MG63 (cell line): ENCODE data around the gene RUBCNL. TPM values are rescaled to one million over a fixed set of nuclear protein-coding genes. Genes with fewer than 3 reads are reported as not detected.

Experiments
- DNase-seq: peaks from one replicate; pipeline ENCODE4 v3.0.0-alpha.2; 2020
- H3K27me3 ChIP-seq: fragments of 250-450 bp; sonication (Bioruptor Pico); 2 replicates; pipeline ENCODE4 v1.5.1; 2020; ENCODE audit warnings: mild to moderate bottlenecking, moderate library complexity
- H3K36me3 ChIP-seq: fragments of 250-450 bp; sonication (Bioruptor Pico); 2 replicates; pipeline ENCODE4 v1.5.1; 2020; ENCODE audit warnings: mild to moderate bottlenecking, moderate library complexity
- H3K4me3 ChIP-seq: fragments of 250-450 bp; sonication (Bioruptor Pico); 2 replicates; pipeline ENCODE4 v1.5.1; 2020; ENCODE audit warnings: mild to moderate bottlenecking, moderate library complexity
- H3K9me3 ChIP-seq: fragments of 250-450 bp; sonication (Bioruptor Pico); 2 replicates; pipeline ENCODE4 v1.5.1; 2020; ENCODE audit warnings: mild to moderate bottlenecking, moderate library complexity
- total RNA-seq: library from RNA; depleted of rRNA; stranded (reverse); fragments of >200 nt; shearing (Covaris generic); gene quantifications from 2 replicates; pipeline ENCODE4 v1.2.3, GENCODE V29; 2014; ENCODE audit warnings: low replicate concordance

The RUBCNL gene
- total RNA-seq, 1 experiment from 2014 or later, result not detected

DNA sequence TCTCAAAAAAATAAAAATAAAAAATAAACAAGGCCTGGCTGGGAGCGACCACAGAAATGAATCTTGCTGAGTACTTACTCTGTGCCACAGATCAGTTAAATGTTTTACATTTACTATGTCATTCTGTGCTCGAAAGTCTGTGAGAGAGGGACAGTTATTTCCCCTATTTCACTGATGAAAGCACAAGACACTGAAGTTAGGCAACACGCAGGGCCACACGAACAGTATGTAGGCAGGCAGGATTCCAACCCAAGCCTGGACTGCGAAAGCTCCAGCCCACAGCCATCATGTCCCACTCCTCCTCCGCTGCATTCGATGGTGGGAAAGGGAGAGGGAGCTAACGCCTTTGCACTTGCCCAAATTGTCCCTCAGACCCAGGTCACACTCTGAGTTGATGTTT lies 34.2 kb downstream of the RUBCNL start:
- no peak overlapping the region for H3K4me3 ChIP-seq
- no peaks in the 10 kb centered on the region for H3K27me3 ChIP-seq
- H3K36me3 ChIP-seq, result no peaks in the 10 kb centered on the region
- no peak for DNase-seq
- H3K9me3 ChIP-seq, result no peaks in the 10 kb centered on the region

DNA sequence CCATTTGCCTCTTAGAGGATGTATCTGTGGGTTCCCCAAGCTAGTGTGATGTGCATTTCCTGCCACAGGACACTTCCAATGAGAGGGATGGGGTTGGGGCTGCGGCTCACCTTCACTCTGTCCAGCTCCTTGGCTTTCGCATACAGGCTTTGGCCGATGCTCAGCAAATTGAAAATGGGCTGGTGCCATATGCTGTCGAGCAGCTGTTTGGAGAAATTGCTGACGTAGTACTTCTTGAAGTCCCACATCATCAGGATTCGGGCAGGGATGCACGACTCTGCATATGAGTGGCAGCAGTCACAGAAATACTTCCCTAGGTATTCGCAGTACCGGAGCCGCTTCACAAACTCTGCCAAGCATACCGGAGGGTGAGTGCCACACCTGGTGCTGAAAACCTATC lies 37.0 kb downstream of the RUBCNL start:
- Histone ChIP-seq H3K36me3 (no peaks in the 10 kb centered on the region), H3K27me3 (no peaks in the 10 kb centered on the region)
- no peak for DNase-seq

DNA sequence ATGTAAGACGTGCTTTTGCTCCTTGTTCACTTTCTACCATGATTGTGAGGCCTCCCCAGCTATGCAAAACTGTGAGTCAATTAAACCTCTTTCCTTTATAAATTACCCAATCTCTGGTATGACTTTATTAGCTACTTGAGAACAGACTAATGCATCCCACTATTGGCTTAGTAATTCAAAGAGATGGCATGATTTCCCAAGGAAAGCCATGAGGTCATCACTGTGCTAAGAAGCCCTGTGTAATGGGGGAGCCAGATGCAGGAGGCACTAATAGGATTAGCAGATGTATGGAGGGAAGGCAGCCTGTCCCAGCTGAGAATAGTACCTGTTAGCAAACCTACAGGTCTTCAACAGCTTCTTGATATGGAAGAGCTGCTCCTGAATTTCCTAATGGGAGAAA lies 38.1 kb downstream of the RUBCNL start:
- DNase-seq, result no peak
- H3K27me3 ChIP-seq, result no peaks in the 10 kb centered on the region
- H3K36me3 ChIP-seq, result no peaks in the 10 kb centered on the region
- no peak overlapping the region for H3K4me3 ChIP-seq
- no peaks in the 10 kb centered on the region for H3K9me3 ChIP-seq

More for the DNA sequence above, 37.0 kb downstream of the RUBCNL start:
- Histone ChIP-seq H3K4me3 (no peak overlapping the region), H3K9me3 (no peaks in the 10 kb centered on the region)

GRCh38 chr13:46347277-46347676 lies 39.8 kb downstream of the RUBCNL start:
- Histone ChIP-seq H3K36me3 (no peaks in the 10 kb centered on the region), H3K4me3 (no peak overlapping the region), H3K27me3 (no peaks in the 10 kb centered on the region), H3K9me3 (no peaks in the 10 kb centered on the region)
- DNase-seq, result no peak

GRCh38 chr13:46345866-46346265 lies 41.2 kb downstream of the RUBCNL start:
- DNase-seq, result no peak
- Histone ChIP-seq H3K36me3 (no peaks in the 10 kb centered on the region), H3K4me3 (no peak overlapping the region), H3K9me3 (no peaks in the 10 kb centered on the region), H3K27me3 (no peaks in the 10 kb centered on the region)

DNA sequence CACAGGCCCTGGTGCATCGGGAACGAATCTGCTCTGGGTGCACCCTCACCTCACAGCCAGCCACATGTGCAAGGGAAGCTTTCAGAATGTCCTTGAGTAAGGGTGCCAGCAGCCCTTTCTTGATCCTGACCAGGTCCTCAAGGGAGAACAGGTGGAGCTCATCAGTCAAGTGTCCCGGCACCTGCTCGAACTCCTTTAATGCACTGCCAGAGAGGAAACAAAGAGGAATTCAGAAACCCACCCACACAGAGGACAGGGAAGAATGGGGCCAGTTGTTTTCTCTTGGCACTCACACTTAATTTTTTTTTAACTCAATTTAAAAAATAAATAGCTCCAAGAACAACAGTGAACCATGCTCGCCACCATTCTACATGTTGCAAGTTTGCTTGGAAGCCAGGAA lies 41.7 kb downstream of the RUBCNL start:
- Histone ChIP-seq H3K27me3 (no peaks in the 10 kb centered on the region), H3K4me3 (no peak overlapping the region), H3K36me3 (no peaks in the 10 kb centered on the region), H3K9me3 (no peaks in the 10 kb centered on the region)
- DNase-seq, result no peak

DNA sequence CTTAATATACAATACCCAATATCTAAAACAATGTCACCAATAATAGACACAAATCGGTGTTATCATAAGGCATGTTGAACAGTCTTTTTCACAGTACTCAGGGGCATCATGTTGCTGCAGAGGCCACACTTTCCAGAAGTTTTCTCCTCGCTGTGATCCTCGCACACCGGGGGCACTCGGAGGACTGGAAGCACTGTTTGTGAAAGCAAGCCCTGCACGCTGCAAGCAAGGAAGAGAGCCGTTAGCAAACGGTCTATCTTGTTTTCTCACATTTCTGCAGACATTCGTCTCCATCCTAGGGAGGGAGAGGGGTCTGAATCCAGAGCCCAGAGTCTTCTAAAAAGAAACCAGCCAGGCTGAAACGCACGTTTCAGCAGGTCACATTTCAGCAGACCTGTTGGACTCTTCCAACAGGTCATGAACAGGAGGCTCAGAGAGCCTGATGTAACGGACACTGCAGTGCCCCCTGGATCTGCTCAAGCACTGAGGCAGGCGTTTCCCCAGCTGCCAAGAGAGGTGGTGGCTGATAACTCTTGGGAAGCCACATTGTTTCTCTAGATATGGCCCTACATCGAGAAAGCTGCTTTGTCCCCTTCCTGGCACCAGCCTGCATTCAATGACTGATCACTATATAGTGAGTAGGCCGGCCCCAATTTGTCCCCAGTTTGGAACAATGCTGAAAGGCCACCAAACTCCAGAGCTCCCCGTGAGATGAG lies 43.6 kb downstream of the RUBCNL start:
- Histone ChIP-seq H3K36me3 (no peaks in the 10 kb centered on the region), H3K4me3 (no peak overlapping the region), H3K9me3 (no peaks in the 10 kb centered on the region), H3K27me3 (no peaks in the 10 kb centered on the region)
- DNase-seq, result no peak

DNA sequence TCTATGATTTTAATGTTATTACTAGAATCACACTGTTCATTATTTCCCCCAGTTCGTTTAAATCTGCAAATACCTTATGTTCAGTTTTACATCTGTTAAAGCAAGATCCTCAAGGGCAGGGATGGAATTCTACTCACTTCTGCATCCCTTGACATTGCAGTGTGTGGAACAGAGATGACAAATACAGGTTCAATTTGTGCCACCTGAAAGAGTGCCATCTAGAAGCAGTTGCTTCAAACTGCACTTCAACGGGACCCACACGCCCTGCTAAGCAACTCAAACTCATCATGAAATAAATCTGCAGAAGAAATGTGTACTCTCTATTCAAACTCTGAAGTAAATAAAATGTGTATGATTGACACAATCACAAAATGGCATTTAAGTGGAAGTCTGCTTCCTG lies 44.5 kb downstream of the RUBCNL start:
- Histone ChIP-seq H3K36me3 (no peaks in the 10 kb centered on the region), H3K27me3 (no peaks in the 10 kb centered on the region), H3K9me3 (no peaks in the 10 kb centered on the region), H3K4me3 (no peak overlapping the region)
- no peak for DNase-seq

DNA sequence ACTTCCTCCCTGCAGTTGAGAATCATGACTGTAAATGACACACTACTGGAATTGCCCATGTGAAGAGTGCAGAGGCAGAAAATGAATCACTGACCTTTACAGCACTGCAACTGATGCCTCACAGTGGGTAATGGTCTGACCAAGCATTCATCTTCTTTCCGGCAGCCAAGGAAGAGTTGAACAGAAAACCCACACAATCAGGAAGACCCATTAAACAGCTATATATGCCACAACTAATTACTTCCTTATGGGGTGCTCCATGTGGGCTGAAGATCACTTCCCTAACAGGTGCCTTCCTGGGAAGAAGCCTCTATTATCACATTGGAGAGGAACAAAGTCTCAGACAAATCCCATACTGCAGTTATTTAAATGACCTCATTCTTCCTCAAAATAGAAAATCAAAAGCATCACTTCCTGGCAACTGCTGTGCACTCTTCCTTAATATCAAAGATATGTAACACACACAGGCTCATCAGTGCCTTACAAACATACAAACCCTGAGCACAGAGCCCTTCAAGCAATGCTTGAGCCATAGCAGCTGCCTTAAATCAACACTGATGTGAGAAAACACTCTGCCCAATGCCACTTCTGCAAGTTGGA lies 45.8 kb downstream of the RUBCNL start:
- H3K36me3 ChIP-seq, result no peaks in the 10 kb centered on the region
- no peaks in the 10 kb centered on the region for H3K27me3 ChIP-seq
- H3K4me3 ChIP-seq, result no peak overlapping the region
- peak; percentile 50 for DNase-seq
- H3K9me3 ChIP-seq, result no peaks in the 10 kb centered on the region

DNA sequence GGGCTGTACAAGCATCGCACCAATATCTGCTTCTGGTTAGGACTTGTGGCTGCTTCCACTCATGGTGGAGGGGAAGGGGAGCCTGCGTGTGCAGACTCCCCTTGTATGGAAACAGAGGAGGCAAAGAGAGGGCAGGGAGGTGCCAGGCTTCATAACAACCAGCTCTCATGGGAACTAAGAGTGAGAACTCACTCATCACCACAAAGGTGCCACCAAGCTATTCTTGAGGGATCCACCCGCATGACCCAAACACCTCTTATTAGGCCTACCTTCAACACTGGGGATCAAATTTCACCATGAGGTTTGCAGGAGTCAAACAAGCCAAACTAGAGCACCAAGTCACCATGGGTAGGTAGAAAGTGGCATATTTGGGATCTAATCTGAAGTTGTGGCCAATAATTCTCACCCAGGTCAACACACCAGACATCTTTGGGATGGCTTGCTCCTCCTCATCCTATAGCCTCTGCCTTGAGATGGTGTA lies 46.4 kb downstream of the RUBCNL start:
- no peaks in the 10 kb centered on the region for H3K27me3 ChIP-seq
- no peaks in the 10 kb centered on the region for H3K9me3 ChIP-seq
- DNase-seq, result no peak
- H3K36me3 ChIP-seq, result no peaks in the 10 kb centered on the region
- H3K4me3 ChIP-seq, result no peak overlapping the region

DNA sequence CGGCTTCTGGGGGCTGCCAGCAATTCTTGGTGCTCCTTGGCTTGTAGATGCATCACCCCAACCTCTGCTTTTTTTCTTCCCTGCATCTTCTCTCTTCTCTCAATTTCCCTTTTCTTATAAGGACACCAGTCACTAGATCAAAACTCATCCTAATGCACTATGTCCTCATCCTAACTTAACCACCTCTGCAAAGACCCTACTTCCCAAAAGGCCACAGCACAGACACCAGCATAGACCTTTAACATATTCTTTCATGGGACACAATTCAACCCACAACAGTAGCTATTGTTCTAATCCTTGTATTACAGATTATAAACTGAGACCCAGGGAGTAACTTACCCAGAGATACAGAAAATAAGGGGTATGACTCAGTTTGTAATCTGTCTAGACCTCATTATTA lies 47.0 kb downstream of the RUBCNL start:
- H3K9me3 ChIP-seq, result no peaks in the 10 kb centered on the region
- no peaks in the 10 kb centered on the region for H3K36me3 ChIP-seq
- DNase-seq, result no peak
- no peaks in the 10 kb centered on the region for H3K27me3 ChIP-seq
- H3K4me3 ChIP-seq, result no peak overlapping the region

- no peak overlapping the region for H3K4me3 ChIP-seq
- H3K9me3 ChIP-seq, result no peaks in the 10 kb centered on the region
- no peaks in the 10 kb centered on the region for H3K27me3 ChIP-seq
- peak; percentile 70 for DNase-seq
- H3K36me3 ChIP-seq, result no peaks in the 10 kb centered on the region
Observed at GRCh38 chr13:46339035-46339666, 47.9 kb downstream of the RUBCNL start.

DNA sequence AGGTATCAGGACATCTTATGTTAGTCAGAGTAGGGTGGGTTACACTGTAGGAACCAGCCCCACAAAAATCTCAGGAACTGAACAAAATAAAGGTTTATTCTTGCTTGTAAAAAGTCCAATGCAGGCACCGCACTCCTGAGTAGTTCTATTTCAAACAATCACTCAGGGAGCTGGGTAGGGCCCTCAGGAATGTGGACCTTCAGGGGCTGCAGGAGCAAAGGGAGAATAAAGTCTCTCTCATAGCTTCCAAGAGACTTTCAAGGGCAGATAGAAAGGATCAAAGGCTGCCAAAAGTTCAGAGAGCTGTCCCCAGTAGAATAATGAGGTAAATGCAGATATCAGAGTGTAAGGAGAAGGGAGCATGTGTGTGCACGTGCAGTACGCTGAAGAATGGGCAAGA lies 49.4 kb downstream of the RUBCNL start:
- Histone ChIP-seq H3K27me3 (no peaks in the 10 kb centered on the region), H3K36me3 (no peaks in the 10 kb centered on the region), H3K4me3 (no peak overlapping the region), H3K9me3 (no peaks in the 10 kb centered on the region)
- no peak for DNase-seq

DNA sequence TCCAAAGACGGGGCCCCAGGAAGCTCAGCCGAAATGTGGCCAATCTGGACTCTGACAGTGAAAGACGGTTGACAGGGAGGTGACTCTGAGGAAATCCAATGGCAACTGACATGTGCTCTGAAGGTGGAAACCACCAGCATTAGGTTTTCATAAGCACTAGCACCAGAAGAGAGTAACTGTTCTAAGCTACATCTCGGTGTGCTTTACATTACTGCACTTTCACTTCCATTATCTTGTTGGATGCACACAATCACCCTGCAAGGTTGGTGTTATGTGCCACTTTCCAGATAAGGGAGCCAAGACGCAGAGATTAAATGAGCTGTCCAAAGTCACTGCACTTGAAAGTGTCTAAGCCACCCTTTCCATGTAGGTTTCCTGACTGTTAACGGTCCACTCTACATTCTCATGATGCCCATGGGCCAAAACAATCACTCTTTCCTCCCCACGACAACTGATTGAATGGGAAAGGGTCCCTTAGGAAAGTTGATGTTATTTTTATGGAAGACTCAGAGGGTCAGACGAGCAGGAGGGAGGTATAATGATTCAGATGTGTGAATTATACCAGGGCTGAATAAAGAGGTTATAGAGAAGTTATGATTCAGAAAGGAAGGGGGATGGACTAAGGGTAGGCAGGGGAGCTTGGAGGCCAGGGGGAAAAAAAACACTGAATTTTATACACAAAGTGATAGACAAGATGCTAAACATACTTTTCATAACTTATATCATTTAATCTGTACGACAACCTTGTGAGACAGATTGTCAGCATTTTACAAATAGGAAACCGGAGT lies 52.8 kb downstream of the RUBCNL start:
- no peak overlapping the region for H3K4me3 ChIP-seq
- H3K9me3 ChIP-seq, result no peaks in the 10 kb centered on the region
- H3K27me3 ChIP-seq, result no peaks in the 10 kb centered on the region
- H3K36me3 ChIP-seq, result no peaks in the 10 kb centered on the region
- DNase-seq, result no peak

GRCh38 chr13:46332772-46333171 lies 54.3 kb downstream of the RUBCNL start:
- no peak for DNase-seq
- H3K9me3 ChIP-seq, result no peaks in the 10 kb centered on the region
- H3K36me3 ChIP-seq, result no peaks in the 10 kb centered on the region
- no peak overlapping the region for H3K4me3 ChIP-seq
- no peaks in the 10 kb centered on the region for H3K27me3 ChIP-seq

DNA sequence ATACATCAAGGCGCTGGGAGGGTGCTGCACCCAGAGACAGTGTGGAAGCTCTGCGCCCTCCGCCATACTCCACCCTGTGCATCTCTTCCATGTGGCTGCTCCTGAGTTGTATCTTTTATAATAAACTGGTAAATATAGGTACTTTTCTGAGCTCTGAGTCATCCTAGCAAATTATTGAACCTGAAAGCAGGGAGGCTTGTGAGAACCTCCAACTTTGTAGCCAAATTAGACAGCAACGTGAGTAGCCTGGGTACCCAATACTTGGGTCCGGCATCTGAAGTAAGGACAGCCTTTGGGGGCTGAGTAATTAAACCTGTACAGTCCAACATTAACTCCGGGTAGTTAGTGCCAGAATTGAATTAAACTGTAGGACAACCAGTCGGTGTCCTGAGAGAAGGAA lies 57.4 kb downstream of the RUBCNL start:
- Histone ChIP-seq H3K4me3 (no peak overlapping the region), H3K9me3 (no peaks in the 10 kb centered on the region), H3K36me3 (no peaks in the 10 kb centered on the region), H3K27me3 (no peaks in the 10 kb centered on the region)
- DNase-seq, result no peak

DNA sequence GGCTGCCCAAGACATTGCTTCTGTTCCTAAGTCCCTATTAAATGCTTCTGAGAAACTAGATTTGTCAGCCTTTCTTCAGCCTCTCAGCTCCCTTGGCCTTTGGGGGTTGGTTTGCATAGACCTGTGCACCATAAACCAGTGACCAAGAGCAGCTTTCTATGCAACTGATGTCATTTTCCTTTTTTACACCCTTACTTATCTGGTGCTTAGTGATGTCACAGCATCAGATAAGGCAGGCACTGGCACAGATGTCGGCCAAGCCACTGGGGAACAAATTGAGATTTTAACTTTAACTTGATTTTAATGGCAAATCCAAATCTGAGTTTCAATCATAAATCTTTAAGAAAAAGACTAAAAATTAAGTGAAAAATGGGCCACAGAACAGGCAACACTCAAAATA lies 59.8 kb downstream of the RUBCNL start:
- Histone ChIP-seq H3K9me3 (no peaks in the 10 kb centered on the region), H3K27me3 (no peaks in the 10 kb centered on the region), H3K36me3 (no peaks in the 10 kb centered on the region), H3K4me3 (no peak overlapping the region)
- no peak for DNase-seq
